Epithelial cell of esophagus (primary cell): ENCODE results near the gene JPH3.
A peak's percentile ranks its signal among the peaks of the same experiment; 100 is the strongest.
"Not testable (repeated sequence)": the region's sequence is repeated elsewhere in the genome, so short reads cannot be mapped to it uniquely, and the experiment has no call there.

ENCODE experiments used
- DNase-seq: peaks from one replicate; pipeline ENCODE4 v3.0.0; 2010; ENCODE audit warnings: low read depth
- H3K4me3 ChIP-seq: 2 replicates; pipeline ENCODE4 v1.5.1; 2011; ENCODE audit warnings: mild to moderate bottlenecking, low read length, control low read depth
- TF ChIP-seq, protein P1 (sequence below): IDR thresholded peaks from 2 replicates; pipeline ENCODE4 v1.5.1; 2011; ENCODE audit warnings: low read depth, mild to moderate bottlenecking, low read length, control low read depth, inconsistent platforms; ENCODE audit not compliant: insufficient read depth; ENCODE audit errors: missing control alignments

Gene JPH3

DNA sequence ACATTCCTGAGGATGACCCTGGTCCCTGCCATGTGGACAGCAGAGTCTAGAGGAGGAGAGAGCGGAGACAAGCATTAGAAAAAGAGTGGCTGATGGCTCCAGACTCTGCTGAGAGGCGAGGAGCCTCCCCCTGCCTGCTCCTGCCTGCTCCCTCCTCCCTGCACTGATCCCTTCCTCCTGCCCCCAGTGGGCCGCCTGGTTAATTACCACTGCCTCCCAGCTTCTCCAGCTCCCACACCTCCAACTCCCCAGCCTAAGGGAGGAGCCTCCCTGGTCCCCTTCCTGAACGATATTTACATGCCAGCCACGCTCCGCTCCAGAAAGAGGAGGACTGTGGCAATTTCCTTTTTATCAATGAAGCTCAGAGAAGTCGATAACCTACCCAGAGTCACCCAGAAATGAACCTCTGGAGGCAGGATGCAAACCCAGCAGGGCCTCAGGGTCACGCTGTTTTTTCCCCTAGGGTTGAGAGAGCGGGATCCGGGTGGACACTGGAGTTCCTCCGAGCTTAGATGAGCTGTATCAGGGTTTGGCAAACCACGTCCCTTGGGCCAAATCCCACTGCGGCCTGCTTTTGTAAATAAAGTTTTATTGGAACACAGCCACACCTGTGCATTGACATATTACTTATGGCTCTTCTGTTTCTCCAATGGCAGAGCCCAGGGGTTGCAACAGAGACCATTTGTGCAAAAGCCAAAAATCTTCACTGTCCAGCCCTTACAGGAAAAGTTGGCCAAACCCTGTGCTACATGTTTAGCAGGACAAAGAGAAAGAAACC is 27.1 kb upstream of the JPH3 start:
- DNase-seq: no peak
- no peak overlapping the region for H3K4me3 ChIP-seq
- TF ChIP-seq, protein P1, sequence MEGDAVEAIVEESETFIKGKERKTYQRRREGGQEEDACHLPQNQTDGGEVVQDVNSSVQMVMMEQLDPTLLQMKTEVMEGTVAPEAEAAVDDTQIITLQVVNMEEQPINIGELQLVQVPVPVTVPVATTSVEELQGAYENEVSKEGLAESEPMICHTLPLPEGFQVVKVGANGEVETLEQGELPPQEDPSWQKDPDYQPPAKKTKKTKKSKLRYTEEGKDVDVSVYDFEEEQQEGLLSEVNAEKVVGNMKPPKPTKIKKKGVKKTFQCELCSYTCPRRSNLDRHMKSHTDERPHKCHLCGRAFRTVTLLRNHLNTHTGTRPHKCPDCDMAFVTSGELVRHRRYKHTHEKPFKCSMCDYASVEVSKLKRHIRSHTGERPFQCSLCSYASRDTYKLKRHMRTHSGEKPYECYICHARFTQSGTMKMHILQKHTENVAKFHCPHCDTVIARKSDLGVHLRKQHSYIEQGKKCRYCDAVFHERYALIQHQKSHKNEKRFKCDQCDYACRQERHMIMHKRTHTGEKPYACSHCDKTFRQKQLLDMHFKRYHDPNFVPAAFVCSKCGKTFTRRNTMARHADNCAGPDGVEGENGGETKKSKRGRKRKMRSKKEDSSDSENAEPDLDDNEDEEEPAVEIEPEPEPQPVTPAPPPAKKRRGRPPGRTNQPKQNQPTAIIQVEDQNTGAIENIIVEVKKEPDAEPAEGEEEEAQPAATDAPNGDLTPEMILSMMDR: no peak

DNA sequence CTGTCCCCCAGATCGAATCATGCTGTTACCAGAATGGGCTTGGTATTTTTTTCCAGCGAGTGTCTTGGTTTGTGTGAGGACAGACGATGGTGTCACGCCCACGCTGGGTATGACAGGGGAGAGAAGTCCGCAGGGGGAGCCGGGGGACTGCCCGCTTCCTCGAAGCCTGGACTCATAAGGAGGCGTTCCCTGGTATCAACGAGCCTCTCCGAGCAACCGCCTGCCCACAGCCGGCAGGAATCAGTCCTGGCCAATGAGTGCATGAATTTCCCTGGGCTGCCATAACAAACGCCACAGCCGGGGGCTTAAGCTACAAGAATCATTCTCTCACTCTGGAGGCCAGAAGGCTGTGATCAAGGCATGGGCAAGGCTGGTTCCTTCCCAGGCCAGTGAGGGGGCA is 26.1 kb upstream of the JPH3 start:
- no peak for DNase-seq
- H3K4me3 ChIP-seq: no peak overlapping the region
- TF ChIP-seq, protein P1: no peak

DNA sequence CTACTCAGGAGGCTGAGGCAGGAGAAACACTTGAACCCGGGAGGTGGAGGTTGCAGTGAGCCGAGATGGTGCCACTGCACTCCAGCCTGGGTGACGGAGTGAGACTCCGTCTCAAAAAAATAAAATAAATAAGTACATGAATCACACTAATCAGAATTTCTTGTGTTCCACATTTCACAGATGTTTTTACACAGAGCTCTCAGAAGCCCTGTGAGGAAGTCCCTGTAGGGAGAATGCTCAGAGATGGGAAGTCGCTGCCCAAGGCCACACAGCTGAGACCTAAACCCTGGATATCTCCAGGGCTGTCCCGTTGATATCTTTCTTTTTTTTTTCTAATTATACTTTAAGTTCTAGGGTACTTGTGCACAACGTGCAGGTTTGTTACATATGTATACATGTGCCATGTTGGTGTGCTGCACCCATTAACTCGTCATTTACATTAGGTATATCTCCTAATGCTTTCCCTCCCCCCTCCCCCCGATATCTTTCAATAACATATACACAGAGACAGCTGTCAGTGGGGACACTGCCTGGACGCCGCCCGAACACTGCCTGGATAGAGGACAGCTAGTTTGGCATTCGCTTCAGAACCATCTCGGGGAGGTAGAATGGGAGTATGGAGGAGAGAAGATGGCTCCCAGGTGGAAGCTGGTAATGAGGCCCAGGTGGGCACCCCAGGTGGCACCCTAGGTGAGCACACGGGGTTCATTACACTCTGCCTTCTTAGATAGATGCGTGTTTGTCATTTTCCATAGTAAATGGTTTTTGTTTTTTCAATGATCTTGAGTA is 24.0 kb upstream of the JPH3 start:
- not testable (repeated sequence) for H3K4me3 ChIP-seq, DNase-seq

DNA sequence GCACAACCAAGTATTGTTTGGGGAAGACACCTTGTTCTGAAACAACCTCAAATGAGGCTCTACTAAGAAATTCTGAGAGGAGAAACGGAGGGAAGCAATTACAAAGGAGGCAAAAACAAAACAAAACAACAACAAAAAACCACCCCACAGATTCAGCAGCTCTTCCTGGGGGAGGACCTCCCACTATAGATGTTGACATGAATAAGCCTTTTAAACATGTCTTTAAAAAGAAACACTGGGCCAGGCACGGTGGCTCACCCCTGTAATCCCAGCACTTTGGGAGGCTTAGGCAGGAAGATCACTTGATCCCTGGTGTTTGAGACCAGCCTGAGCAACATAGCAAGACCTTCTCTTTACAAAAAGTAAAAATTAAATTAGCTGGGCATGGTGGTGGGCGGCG is 22.6 kb upstream of the JPH3 start:
- DNase-seq: no peak
- TF ChIP-seq, protein P1: no peak
- H3K4me3 ChIP-seq: no peak overlapping the region

DNA sequence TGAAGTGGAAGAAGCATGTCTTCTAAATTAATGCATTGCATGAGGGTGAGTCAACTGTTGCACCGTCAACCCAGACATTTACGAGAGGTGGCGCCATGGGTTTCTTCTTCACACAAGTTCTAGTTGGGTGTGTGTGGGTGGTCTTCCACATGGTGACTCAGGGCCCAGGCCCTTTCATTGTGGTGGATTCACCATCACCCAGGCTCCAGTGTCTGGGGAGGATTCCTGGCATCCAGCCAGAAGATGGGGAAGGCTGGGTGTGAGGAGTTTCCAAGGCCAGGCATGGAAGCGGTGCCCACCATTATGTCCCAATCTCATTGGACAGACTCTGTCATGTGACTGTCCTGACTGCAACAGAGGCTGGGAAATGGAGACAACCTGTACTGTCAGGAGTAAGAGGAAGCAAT is 21.4 kb upstream of the JPH3 start:
- no peak for DNase-seq
- TF ChIP-seq, protein P1: no peak
- H3K4me3 ChIP-seq: no peak overlapping the region

DNA sequence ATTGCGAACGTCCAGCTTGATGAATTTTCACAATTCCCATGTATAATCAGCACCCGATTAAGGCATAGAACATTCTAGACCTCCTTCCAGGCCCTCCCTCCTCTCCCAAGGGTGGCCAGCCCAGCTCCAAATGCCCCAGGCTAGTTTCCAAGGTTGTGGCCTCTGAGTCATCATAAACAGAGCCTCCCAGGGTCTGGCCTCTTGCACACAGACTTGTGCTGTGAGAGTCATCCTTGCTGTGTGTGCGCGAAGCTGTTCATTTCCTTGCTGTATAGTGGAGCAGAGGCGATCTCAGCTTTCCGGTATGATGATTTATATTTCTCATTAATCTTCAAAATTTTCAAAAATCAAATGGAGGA is 20.5 kb upstream of the JPH3 start:
- H3K4me3 ChIP-seq: no peak overlapping the region
- peak; percentile 65 for DNase-seq
- TF ChIP-seq, protein P1: no peak

DNA sequence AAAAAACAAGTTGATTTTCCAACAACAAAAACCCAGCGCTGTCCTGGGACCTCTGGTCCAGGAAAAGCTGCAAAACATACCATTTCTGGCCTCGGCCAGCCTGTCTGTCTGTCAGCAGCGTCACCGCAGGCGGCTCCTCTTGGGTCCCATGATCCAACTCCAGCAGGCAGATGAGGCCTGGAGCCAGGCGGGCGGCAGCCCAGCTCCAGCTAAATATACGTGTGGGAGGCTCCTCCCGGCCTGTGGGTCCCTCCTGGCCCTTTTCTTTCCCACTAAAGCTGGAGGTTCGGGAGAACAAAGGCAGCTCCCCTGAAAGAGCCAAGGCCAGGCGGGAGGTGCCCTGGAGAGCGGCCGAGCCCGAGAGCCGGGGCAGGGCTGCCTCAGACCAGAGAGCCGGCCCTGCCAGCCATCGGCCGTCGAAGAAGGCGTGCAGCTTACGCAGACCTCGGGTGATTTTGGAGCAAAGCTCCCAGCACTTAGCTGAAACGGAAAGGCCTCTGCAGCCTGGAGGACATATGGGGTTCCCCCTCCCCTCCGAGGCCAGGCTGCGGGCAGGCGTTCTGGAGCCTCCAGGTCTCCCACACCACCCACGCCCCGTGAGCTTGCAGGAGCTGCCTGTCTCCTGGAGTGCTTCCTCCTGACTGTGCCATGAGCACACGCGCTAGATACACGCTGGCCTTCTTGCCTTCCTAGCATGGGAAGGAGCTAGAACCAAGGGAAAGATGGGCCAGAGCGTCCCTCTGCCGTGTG is 19.9 kb upstream of the JPH3 start:
- no peak for DNase-seq
- no peak overlapping the region for H3K4me3 ChIP-seq
- TF ChIP-seq, protein P1: no peak
